Measurements from ENCODE around the gene CDS2.

Gene CDS2

DNA sequence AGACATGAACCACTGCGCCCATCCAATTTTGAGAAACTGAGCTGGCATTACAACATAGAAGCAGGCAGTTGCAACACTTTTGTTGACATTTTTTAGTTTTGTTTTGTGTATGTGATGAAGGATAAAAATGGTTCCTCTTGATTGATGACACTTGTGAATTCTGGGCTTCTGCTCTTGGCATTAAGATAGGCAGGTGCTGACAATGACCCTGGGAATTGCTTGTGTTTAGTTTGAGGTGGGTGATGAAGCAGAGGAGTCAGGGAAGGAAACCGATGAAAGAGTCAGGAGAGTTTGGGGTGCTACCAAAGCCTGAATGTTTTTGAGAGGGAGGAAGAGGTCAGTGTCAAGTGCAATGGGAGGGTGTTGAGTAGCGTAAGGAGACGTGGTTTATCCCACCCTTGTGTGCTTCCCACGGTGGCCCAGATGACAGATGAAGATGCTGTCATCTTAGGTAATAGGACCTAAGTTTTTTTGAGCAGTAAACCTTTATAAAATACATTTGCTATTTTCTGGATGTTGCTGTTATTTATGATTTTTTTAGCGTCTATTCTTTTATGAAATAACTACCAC lies 19.4 kb downstream of the CDS2 start:
- H3K27ac ChIP-seq, result no peak overlapping the region
- TF ChIP-seq, protein P1, sequence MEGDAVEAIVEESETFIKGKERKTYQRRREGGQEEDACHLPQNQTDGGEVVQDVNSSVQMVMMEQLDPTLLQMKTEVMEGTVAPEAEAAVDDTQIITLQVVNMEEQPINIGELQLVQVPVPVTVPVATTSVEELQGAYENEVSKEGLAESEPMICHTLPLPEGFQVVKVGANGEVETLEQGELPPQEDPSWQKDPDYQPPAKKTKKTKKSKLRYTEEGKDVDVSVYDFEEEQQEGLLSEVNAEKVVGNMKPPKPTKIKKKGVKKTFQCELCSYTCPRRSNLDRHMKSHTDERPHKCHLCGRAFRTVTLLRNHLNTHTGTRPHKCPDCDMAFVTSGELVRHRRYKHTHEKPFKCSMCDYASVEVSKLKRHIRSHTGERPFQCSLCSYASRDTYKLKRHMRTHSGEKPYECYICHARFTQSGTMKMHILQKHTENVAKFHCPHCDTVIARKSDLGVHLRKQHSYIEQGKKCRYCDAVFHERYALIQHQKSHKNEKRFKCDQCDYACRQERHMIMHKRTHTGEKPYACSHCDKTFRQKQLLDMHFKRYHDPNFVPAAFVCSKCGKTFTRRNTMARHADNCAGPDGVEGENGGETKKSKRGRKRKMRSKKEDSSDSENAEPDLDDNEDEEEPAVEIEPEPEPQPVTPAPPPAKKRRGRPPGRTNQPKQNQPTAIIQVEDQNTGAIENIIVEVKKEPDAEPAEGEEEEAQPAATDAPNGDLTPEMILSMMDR (IDR thresholded peaks at IDR 0.05), result no peak
- TF ChIP-seq ZFX (IDR thresholded peaks at IDR 0.05; ENCODE audit: borderline replicate concordance), result no peak

DNA sequence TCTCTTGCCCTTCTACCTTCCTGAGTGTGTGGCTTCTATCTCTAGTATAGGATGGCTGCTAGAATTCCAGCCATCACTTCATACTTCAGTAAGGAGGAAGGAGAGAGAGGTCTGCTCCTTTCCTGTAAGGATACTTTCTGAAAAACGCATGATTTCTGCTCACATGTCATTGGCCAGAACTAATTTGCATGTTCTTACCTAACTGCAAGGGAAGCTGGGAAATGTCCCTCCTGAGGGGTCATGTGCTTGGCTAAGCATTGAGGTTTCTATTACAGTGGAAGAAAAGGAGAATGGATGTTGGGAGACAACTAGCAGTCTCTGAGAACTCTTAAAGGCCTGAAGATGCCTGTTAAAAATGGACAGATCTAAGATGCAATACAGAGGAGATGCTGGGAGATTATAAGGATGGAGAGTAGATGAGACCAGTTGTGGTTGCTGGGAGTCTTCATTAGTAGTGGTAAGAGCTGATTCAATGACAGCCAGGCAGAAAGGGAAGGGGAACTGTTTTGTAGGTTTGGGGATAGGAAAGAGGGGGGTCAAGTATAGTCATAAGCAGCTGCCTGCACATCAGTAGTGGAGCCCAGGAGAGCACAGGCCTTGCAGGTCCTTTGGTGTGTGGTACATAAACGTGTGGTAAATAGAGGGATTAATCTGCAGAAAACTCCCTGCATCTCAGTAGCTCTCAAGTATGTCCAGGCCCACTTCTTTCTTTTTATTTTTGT lies 20.2 kb downstream of the CDS2 start:
- no peak overlapping the region for H3K27ac ChIP-seq
- TF ChIP-seq, protein P1 (IDR thresholded peaks at IDR 0.05), result no peak
- no peak for TF ChIP-seq ZFX (IDR thresholded peaks at IDR 0.05; ENCODE audit: borderline replicate concordance)

DNA sequence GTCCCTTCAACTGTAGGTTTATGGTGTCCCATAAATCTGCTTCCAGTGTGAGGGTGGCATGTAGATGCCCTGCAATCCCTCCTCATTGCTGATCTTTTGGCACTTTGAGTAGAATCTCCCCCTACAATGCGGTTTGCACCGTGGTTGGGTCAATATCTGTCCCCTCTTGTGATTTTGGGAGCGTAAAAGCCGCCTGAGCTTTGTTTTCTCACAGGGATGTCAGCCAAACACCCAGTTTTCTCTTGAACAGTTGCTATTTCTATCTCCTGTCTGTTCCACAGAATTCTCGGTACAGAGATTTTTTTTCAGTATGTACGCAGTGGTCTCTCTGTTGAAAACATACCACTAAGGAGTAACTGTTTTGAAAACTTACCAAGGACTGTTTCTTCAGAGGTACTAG lies 21.8 kb downstream of the CDS2 start:
- no peak overlapping the region for H3K27ac ChIP-seq
- TF ChIP-seq, protein P1 (IDR thresholded peaks at IDR 0.05), result no peak
- TF ChIP-seq ZFX (IDR thresholded peaks at IDR 0.05; ENCODE audit: borderline replicate concordance), result no peak

DNA sequence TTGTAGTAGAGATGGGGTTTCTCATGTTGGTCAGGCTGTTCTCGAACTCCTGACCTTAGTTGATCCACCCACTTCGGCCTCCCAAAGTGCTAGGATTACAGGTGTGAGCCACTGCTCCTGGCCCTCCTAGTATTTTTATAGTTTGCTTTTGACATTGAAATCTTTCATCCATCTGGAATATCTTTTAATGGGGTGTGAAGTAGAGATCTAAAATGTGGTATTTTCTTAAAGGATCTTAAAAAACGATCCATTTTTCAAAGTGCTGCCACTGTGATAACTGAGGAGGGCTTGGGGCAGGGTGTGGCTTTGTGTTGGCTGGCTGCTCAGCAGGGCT lies 23.1 kb downstream of the CDS2 start:
- TF ChIP-seq, protein P1 (IDR thresholded peaks at IDR 0.05), result no peak
- TF ChIP-seq ZFX (IDR thresholded peaks at IDR 0.05; ENCODE audit: borderline replicate concordance), result no peak
- no peak overlapping the region for H3K27ac ChIP-seq

DNA sequence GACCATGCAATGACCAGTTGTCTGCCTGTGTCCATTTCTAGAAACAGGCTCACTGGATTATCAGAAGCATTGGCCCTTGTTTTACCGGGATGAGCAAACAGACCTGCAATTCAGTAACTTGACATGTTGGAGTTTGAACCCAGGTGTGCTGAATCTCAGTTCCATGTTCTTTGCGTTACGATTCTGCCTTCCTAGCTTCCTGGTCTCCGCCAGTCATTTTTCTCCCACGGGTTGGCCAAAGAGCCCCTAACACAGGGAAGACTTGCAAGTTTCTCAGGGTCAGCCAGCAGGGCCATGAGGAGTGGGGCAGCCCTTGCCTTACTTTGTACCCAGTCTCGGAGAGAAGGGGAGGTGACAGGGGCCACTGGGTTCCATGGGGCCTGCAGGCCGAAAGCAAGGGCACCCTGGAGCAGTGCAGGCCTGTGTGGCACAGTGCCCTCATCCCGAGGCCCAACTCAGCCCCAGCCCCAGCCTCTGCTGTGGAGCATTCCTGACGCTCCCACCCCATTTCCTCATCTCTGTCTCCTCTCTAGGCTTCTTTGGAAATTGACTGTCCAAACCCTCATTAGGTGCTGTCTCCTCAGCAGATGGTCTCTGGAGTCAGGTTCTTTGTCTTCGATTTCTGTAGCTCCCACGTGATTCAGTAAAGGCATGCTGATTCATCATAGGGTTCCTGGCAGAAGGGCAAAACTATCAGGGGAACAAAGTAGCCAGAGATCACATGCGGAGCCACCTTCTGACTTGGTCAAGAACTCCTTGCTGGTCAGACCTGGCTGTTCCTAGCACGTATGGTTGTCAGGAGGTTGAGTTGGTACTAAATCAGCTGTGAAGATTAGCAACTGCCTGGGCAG lies 23.6 kb downstream of the CDS2 start:
- TF ChIP-seq, protein P1 (IDR thresholded peaks at IDR 0.05), result no peak
- H3K27ac ChIP-seq, result no peak overlapping the region

DNA sequence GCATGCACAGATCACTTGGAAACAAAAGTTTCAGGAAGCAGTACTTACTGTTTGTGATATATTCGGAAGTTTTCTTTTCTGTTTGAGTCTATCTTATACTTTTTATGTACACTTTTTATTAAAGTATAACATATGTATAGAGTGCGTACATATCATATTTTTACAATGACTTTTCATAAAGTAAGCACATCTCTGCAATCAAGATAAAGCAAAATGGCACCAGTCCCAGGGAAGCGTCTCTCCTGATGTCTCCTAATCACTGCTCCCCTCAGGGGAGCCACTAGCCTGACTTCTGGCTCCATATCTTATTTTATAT lies 26.3 kb downstream of the CDS2 start:
- no peak for TF ChIP-seq ZFX (IDR thresholded peaks at IDR 0.05; ENCODE audit: borderline replicate concordance)
- TF ChIP-seq, protein P1 (IDR thresholded peaks at IDR 0.05), result no peak
- H3K27ac ChIP-seq, result no peak overlapping the region

Data from 22Rv1 (cell line).